HG02938 (cell line): ENCODE results near the gene ZNF418.

Experiments used
- ATAC-seq: cut with Tn5 transposase; IDR thresholded peaks from one replicate; pipeline ENCODE4 v1.9.1; 2021; ENCODE audit warnings: mild to moderate bottlenecking, moderate library complexity; ENCODE audit not compliant: unreplicated experiment

The ZNF418 gene

GRCh38 chr19:57934820-57935665 is at the start of gene ZNF418:
TSS of gene ZNF418 (minus strand) at chr19:57935402. CDS start at chr19:57933822, 1,580 bp downstream.
- no peak for ATAC-seq

GRCh38 chr19:57978586-57979289 is 43.5 kb upstream of the ZNF418 start:
- ATAC-seq = no peak

DNA sequence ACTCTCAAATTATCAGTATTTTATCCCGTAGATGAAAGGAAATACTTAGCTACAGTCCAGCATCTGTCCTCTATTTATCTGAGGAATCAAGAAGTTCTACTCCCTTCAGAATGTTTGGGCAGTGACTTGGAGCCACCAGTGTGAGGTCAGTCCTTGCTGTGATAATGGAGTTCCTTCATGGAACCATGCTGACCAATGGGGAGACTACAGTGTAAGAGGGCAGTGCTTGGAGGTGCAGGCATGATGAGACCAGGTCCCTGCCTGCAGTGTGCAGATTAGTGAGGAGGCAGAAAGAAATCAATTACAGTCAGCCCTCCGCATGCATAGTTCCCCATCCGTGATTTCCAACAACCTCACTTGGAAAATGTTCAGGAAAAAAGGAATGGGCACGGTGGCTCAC is 39.2 kb upstream of the ZNF418 start, which contains the start of gene C19orf18:
Gene C19orf18, minus strand, starts transcription at position 101 of the 400 bp plus-strand sequence. CDS start 102 bp downstream, outside the sequence.
- ATAC-seq = no peak

- no peak for ATAC-seq
These were observed 29.6 kb upstream of the ZNF418 start for GRCh38 chr19:57964761-57965160.

- no peak for ATAC-seq
These were observed 26.6 kb upstream of the ZNF418 start for GRCh38 chr19:57961785-57962184.

DNA sequence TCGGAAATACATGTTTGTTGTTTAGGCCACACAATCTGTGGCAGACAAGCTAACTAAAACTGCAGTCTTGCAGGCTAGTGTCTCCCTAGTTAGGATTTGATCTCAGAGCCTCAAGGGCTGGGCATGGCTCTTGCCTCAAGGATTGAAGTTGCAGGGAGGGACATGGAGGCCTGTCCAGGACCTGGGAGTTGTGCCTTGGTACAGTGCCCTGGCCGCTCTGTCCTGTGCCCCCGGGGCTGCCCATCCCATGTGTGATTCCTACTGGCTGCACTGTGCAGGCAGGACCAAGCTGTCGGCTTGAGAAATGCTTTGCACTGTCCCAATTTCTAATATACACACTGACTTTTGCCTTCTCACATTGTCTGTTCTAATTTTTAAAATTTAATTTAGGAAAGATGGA is 19.8 kb upstream of the ZNF418 start:
- ATAC-seq = no peak

GRCh38 chr19:57949702-57950101 is 14.5 kb upstream of the ZNF418 start:
- ATAC-seq = no peak

DNA sequence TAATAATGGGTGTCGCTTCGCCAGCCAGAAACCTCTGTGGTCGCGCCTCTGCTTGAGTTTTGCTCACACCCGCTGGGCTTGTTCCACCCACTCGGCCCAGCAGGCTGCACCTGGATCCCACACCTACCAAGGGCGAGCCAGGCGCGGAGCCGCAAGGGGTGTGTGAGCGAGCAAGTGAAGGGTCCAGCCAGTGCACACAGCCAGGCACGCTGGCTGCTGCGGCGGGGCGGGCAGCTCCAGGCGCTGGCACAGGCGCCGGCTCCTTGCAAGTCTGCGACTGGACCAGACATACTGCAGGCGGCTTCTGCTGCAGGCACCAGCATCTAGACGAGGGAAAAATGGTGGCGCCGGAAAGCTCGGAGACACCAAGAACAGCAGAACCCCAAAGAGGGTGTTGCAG is 14.1 kb upstream of the ZNF418 start:
- no peak for ATAC-seq

GRCh38 chr19:57947419-57948134 is 12.4 kb upstream of the ZNF418 start, which contains the start of gene ZNF256:
TSS of gene ZNF256 (minus strand) at chr19:57947706. CDS start at chr19:57947474, 232 bp downstream.
- ATAC-seq = peak; percentile 85

DNA sequence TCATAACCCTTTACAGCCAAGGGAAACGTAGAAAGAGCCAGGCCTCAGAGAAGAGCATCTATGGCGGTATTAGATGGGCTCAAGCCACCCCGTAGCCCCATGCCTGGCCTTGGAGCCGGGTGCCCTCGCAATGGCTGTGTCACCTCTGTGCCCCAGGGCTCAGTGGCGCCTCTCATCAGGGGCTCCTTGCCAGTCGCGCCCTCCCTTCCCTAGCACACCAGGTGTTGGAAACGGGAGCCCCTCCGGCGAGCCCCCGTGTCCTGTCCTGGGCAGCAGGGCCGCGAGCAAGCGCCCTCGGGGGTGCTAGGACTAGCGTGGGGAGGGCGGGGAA is 11.9 kb upstream of the ZNF418 start:
- ATAC-seq = peak; percentile 19

- ATAC-seq = no peak
These were observed 11.1 kb upstream of the ZNF418 start for GRCh38 chr19:57946316-57946715.

DNA sequence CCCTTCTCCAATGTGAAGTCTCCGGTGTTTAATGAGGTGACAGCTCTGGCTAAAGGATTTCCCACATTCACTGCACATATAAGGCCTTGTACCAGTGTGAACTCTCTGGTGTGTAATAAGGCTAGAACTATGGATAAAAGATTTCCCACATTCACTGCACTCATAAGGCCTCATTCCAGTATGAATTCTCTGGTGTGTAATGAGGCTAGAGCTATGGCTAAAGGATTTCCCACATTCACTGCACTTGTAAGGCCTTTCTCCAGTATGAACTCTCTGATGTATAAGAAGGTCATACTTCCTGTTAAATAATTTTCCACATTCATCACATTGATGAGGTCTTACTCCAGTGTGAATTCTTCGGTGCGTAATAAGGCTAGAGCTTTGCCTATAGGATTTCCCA is 6.4 kb upstream of the ZNF418 start:
- ATAC-seq = no peak

DNA sequence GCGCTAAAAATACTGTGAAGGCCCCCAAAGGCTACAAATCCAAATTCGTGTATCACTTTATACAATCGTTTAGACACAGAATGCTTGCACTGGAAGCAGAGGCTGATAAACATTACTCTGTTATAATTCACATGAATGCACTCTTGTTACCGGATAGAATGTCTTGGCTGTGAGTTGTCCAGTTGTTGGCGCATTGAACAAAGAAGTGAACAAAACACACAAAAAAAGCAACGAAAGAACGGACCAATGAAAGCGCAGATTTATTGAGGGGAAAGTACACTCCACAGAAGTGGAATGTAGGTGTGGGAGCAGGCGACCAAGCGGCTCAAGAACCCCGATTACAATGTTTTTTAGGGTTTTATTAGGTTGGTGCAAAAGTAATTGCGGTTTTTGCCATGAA is 529 bp upstream of the ZNF418 start:
- ATAC-seq = no peak

DNA sequence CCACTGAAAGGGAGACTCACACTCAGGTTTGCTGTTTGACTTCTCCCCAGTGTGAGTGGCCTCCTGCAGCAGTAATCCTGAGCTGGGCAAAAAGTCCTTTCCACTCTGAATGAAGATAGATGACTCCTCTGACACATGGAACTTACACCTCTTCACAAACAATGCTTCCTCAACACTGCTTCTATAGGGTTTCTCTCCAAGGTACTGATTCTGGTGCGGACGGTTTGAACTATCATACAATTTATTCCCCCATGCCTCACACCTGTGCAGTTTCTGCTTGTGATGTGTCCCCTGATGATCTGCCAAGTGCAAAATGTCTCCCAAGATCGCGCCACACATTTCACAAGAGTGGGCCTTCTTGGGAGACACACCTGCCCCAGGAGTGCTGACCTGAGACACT is 7.6 kb downstream of the ZNF418 start:
- ATAC-seq = no peak

- ATAC-seq = peak; percentile 97
These were observed 18.8 kb downstream of the ZNF418 start, which contains the start of gene ZNF417 for GRCh38 chr19:57916168-57916995. TSS of gene ZNF417 (minus strand) at chr19:57916592. CDS start at chr19:57916411, 181 bp downstream.

DNA sequence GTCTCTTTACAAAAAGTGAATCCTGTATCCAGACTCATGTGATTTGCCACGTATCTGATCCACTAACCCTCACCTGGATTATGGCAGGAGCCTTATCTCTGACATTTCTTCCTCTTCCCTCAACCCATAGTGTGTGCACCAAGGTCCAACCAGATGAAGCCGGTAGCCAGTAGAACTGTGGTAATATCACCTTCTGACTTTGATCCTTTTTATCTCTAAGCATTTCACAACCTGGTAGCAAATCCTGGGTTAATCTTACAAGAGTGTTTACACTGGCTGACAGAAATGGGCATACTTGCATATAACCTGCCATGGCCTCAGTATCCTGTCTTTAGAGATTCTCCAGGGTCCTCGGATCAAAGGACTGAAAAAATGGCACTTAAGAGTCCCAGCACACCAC is 20.7 kb downstream of the ZNF418 start:
- ATAC-seq = no peak

DNA sequence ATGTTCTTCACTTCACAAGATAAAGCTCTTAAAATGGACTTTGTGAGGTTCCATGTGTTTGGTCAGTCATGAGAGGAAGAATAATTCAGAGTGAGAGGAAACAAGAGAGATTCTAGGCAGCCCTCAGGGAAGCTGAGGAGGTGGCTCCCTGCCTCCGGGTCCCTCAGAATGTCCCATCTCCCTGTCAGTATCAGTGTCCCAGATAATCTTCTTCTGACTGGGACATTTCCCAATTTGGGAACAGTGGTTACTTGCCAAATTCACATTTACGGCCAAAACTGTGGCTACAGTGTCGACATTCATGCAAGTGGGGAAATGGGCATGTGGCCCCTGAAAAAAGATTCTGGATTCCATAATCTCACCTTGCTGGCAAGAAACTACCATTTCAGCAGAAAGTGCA is 27.8 kb downstream of the ZNF418 start:
- no peak for ATAC-seq

- ATAC-seq = no peak
These were observed 29.9 kb downstream of the ZNF418 start for GRCh38 chr19:57905258-57905657.

- ATAC-seq = no peak
These were observed 31.5 kb downstream of the ZNF418 start for GRCh38 chr19:57903618-57904184.

DNA sequence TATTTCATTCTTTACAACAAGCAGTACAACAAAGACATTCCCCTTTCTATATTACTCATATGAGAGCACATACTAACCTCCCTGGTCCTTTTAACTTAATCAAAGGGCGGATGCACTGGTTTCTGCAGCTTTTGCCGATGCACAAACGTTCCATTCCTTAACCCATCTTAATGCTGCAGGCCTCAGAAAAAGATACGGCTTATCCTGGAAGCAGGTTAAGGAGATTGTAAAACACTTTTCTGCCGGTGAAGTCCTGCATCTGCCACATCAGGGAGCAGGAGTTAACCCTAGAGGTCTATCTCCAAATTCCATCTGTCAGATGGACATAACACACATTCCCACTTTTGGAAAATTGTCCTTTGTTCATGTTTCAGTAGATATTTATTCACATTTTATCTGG is 34.9 kb downstream of the ZNF418 start:
- ATAC-seq = no peak
